ELF-1 (cell line): ENCODE data around the gene IFT80.
"Not testable (repeated sequence)": the region's sequence is repeated elsewhere in the genome, so short reads cannot be mapped to it uniquely, and the experiment has no call there.

Experiments
- DNase-seq: peaks from one replicate; pipeline ENCODE4 v3.0.0-alpha.2; 2016; ENCODE audit warnings: low read depth, low spot score

Gene IFT80

GRCh38 chr3:160365869-160366522 lies 33.0 kb downstream of the IFT80 start:
- no peak for DNase-seq

GRCh38 chr3:160362896-160363295 lies 36.1 kb downstream of the IFT80 start:
- DNase-seq: not testable (repeated sequence)

GRCh38 chr3:160355826-160356225 lies 43.2 kb downstream of the IFT80 start:
- DNase-seq: no peak

GRCh38 chr3:160346511-160346910 lies 52.5 kb downstream of the IFT80 start:
- no peak for DNase-seq

GRCh38 chr3:160343132-160343531 lies 55.9 kb downstream of the IFT80 start:
- no peak for DNase-seq

- no peak for DNase-seq
Measured at GRCh38 chr3:160340351-160340750, 58.7 kb downstream of the IFT80 start.

GRCh38 chr3:160331127-160331937 lies 67.7 kb downstream of the IFT80 start:
- no peak for DNase-seq

- DNase-seq: no peak
Measured at GRCh38 chr3:160330690-160331089, 68.3 kb downstream of the IFT80 start.

- no peak for DNase-seq
Measured at GRCh38 chr3:160330109-160330508, 68.9 kb downstream of the IFT80 start.

GRCh38 chr3:160326286-160326685 lies 72.7 kb downstream of the IFT80 start:
- not testable (repeated sequence) for DNase-seq

- not testable (repeated sequence) for DNase-seq
Measured at GRCh38 chr3:160321821-160322220, 77.2 kb downstream of the IFT80 start.

GRCh38 chr3:160319322-160319721 lies 79.7 kb downstream of the IFT80 start:
- DNase-seq: no peak

GRCh38 chr3:160314995-160315394 lies 84.0 kb downstream of the IFT80 start:
- no peak for DNase-seq

- DNase-seq: no peak
Measured at GRCh38 chr3:160312014-160312624, 86.9 kb downstream of the IFT80 start.

- DNase-seq: no peak
Measured at GRCh38 chr3:160302806-160303205, 96.2 kb downstream of the IFT80 start.

- DNase-seq: no peak
Measured at GRCh38 chr3:160296591-160296990, 102.4 kb downstream of the IFT80 start.

GRCh38 chr3:160291909-160292299 lies 107.1 kb downstream of the IFT80 start:
- DNase-seq: no peak

- no peak for DNase-seq
Measured at GRCh38 chr3:160291290-160291908, 107.6 kb downstream of the IFT80 start.

GRCh38 chr3:160287666-160288065 lies 111.4 kb downstream of the IFT80 start:
- no peak for DNase-seq

- no peak for DNase-seq
Measured at GRCh38 chr3:160286231-160286630, 112.8 kb downstream of the IFT80 start.

GRCh38 chr3:160280836-160281235 lies 118.2 kb downstream of the IFT80 start:
- DNase-seq: no peak

GRCh38 chr3:160279657-160280056 lies 119.4 kb downstream of the IFT80 start:
- no peak for DNase-seq
